Stimulated activated CD4-positive, alpha-beta T cell treated with anti-CD3 and anti-CD28 coated beads, Interleukin-15, amount 100 ng/mL, for 1 hour (primary cell): ENCODE results near the gene CCDC9B.

Experiments used
- DNase-seq, 2 donors: peaks; one replicate each; pipeline ENCODE4 v3.0.0-alpha.2; 2020; ENCODE audit warnings: low read depth in 1 of 2, low spot score in 1 of 2

Gene CCDC9B

GRCh38 chr15:40345867-40346578 lies 5.3 kb upstream of the CCDC9B start:
- no peak for DNase-seq

GRCh38 chr15:40345225-40345866 lies 4.6 kb upstream of the CCDC9B start:
- no peak for DNase-seq

- peak; percentile 40 to 49 for DNase-seq
Observed at GRCh38 chr15:40344631-40345120, 3.9 kb upstream of the CCDC9B start.

- no peak for DNase-seq
Observed at GRCh38 chr15:40344217-40344616, 3.5 kb upstream of the CCDC9B start.

GRCh38 chr15:40343512-40343911 lies 2.8 kb upstream of the CCDC9B start:
- DNase-seq: no peak

GRCh38 chr15:40342416-40343320 lies 1.9 kb upstream of the CCDC9B start:
- no peak for DNase-seq

- DNase-seq: no peak
Observed at GRCh38 chr15:40340038-40340739, 550 bp downstream of the CCDC9B start.

- DNase-seq: no peak
Observed at GRCh38 chr15:40339621-40339945, 1.2 kb downstream of the CCDC9B start.

- no peak for DNase-seq
Observed at GRCh38 chr15:40338921-40339620, 1.7 kb downstream of the CCDC9B start.

GRCh38 chr15:40338041-40338657 lies 2.6 kb downstream of the CCDC9B start:
- peak; percentile 56 to 69 for DNase-seq

- no peak for DNase-seq
Observed at GRCh38 chr15:40337597-40337996, 3.1 kb downstream of the CCDC9B start.

- no peak for DNase-seq
Observed at GRCh38 chr15:40336744-40337122, 4.0 kb downstream of the CCDC9B start.

GRCh38 chr15:40335938-40336743 lies 4.6 kb downstream of the CCDC9B start:
- no peak for DNase-seq

GRCh38 chr15:40334941-40335795 lies 5.6 kb downstream of the CCDC9B start:
- DNase-seq: no peak

GRCh38 chr15:40334541-40334940 lies 6.2 kb downstream of the CCDC9B start:
- DNase-seq: no peak

- no peak for DNase-seq
Observed at GRCh38 chr15:40333922-40334492, 6.7 kb downstream of the CCDC9B start.

- DNase-seq: no peak
Observed at GRCh38 chr15:40332113-40332781, 8.5 kb downstream of the CCDC9B start.

GRCh38 chr15:40331637-40332036 lies 9.1 kb downstream of the CCDC9B start:
- DNase-seq: no peak
